Stimulated activated CD4-positive, alpha-beta T cell treated with anti-CD3 and anti-CD28 coated beads, TNF-alpha, amount 100 ng/mL, for 48 hours (primary cell): ENCODE results near the gene TMEM218.

Experiments
- DNase-seq, 3 donors: peaks; one replicate each; pipeline ENCODE4 v3.0.0-alpha.2; 2020; ENCODE audit warnings: low read depth in 3 of 3

The TMEM218 gene

DNA sequence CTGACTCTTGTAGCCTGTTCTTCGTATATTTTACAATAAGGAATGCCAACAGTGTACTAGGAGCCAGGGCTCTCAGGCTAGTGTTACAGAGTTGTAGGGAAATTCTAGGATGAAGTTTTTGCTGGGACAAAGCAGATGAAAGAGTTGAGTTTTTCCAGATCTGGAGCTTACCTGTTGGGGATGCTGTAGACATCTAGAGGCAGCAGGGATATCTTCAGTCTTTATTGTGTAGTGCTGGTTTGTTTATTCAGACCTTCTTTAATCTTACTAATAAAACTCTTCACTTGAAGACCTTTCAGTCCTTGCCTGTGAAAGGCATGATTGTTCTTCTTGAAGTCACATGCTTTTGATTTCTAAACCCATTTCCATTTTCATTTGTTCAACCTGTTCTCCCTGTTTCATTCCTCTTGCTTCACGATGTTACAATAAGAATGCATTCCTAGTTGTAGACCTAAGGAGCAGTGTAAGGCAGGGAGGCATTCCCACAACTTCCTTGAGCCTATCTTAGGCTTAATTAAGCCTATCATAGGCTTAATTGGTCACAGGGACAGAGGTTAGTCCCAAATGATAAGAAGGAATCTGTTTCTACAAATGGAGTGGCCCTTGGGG lies 56.2 kb downstream of the TMEM218 start:
- DNase-seq = no peak

- no peak for DNase-seq
Measured at GRCh38 chr11:125053167-125053566, 58.3 kb downstream of the TMEM218 start.

GRCh38 chr11:125052047-125052446 lies 59.4 kb downstream of the TMEM218 start:
- no peak for DNase-seq

DNA sequence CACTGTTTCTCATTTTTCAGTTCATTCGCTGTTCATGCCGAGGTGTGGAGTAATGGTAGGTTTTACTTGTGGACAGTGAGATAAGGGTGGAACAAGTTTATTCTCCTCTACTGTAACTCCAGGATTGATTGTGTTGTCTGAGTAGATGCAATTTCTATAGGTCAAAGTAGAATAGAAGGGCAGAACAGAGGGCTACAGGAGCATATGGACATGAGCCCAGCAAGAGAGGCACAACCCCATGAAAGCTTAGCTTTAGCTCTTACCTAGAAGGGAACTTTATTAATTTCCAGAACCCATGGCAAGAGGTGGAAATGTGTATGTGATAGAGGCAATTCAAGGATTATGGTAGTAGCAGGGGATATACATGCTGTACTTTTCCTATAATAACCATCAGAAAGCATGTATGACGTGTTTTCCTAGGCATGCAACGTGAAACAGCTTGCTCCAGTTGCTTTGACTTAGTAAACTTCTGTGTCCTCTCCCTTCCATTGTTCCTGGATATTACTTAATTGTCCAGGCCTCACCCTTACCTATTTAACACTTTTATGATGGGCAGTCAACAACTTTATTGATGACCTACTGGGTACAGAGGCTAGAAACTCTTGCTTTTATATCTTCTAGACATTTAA lies 62.1 kb downstream of the TMEM218 start:
- DNase-seq = no peak
